NCI-H1436 (cell line): ENCODE measurements around the gene SLC12A9.
"Not testable (repeated sequence)": the region's sequence is repeated elsewhere in the genome, so short reads cannot be mapped to it uniquely, and the experiment has no call there.

ENCODE experiments used
- DNase-seq: peaks from one replicate; lab custom pipeline; 2025; lab: John Stamatoyannopoulos, UW

Gene SLC12A9

GRCh38 chr7:100895956-100896731 lies 43.6 kb downstream of the SLC12A9 start:
- no peak for DNase-seq

GRCh38 chr7:100896732-100897608 lies 44.5 kb downstream of the SLC12A9 start:
- no peak for DNase-seq

- DNase-seq, result no peak
These were observed 45.4 kb downstream of the SLC12A9 start for GRCh38 chr7:100897772-100898454.

- no peak for DNase-seq
These were observed 46.9 kb downstream of the SLC12A9 start for GRCh38 chr7:100899432-100899831.

GRCh38 chr7:100900978-100901377 lies 48.5 kb downstream of the SLC12A9 start:
- DNase-seq, result no peak

- no peak for DNase-seq
These were observed 49.4 kb downstream of the SLC12A9 start for GRCh38 chr7:100901921-100902332.

- DNase-seq, result no peak
These were observed 50.1 kb downstream of the SLC12A9 start for GRCh38 chr7:100902638-100903037.

- no peak for DNase-seq
These were observed 56.0 kb downstream of the SLC12A9 start for GRCh38 chr7:100908512-100908911.

GRCh38 chr7:100910443-100910842 lies 57.9 kb downstream of the SLC12A9 start:
- DNase-seq, result not testable (repeated sequence)

GRCh38 chr7:100911484-100911883 lies 59.0 kb downstream of the SLC12A9 start:
- no peak for DNase-seq

GRCh38 chr7:100914208-100914878 lies 61.8 kb downstream of the SLC12A9 start:
- no peak for DNase-seq

- no peak for DNase-seq
These were observed 62.5 kb downstream of the SLC12A9 start for GRCh38 chr7:100914879-100915447.
